Liver (tissue), 3 donors: Measurements from ENCODE around the gene RIC3.

Experiments
- CTCF ChIP-seq: fragments of 150-350 bp; IDR thresholded peaks from 2 replicates; pipeline ENCODE4 v1.5.1; 2017; ENCODE audit warnings: improper control_type of control experiment, low read depth, low read length; ENCODE audit not compliant: missing input control
- FOXA2 ChIP-seq: IDR thresholded peaks from 2 replicates; pipeline ENCODE4 v1.6.1; 2016; ENCODE audit warnings: antibody characterized with exemption
- GABPA ChIP-seq, 2 donors: IDR thresholded peaks in 1 of 2; conservative IDR thresholded peaks in 1 of 2; 2 replicates each; pipeline ENCODE4 v1.6.1; 2016; ENCODE audit warnings: antibody characterized with exemption in 2 of 2, mild to moderate bottlenecking in 1 of 2, moderate library complexity in 1 of 2
- JUND ChIP-seq, 2 donors: IDR thresholded peaks; 2 replicates each; pipeline ENCODE4 v1.6.1; 2016; ENCODE audit warnings: antibody characterized with exemption in 2 of 2
- MAX ChIP-seq: IDR thresholded peaks from 2 replicates; pipeline ENCODE4 v1.6.1; 2016; ENCODE audit warnings: antibody characterized with exemption
- RAD21 ChIP-seq, 2 donors: IDR thresholded peaks; 2 replicates each; pipeline ENCODE4 v1.6.1; 2016; ENCODE audit warnings: antibody characterized with exemption in 2 of 2, mild to moderate bottlenecking in 2 of 2
- REST ChIP-seq: IDR thresholded peaks from 2 replicates; pipeline ENCODE4 v1.6.1; 2016; ENCODE audit warnings: antibody characterized with exemption, mild to moderate bottlenecking
- SP1 ChIP-seq: IDR thresholded peaks from 2 replicates; pipeline ENCODE4 v1.6.1; 2018; ENCODE audit warnings: antibody characterized with exemption, mild to moderate bottlenecking
- TAF1 ChIP-seq: conservative IDR thresholded peaks from 2 replicates; pipeline ENCODE4 v1.6.1; 2016; ENCODE audit warnings: antibody characterized with exemption, mild to moderate bottlenecking
- YY1 ChIP-seq: IDR thresholded peaks from 2 replicates; pipeline ENCODE4 v1.6.1; 2016; ENCODE audit warnings: antibody characterized with exemption, mild to moderate bottlenecking
- donor health status: healthy.
- donor health status: healthy.

GRCh38 chr11:8080674-8081590 is 87.9 kb downstream of the RIC3 start, which contains the start of gene TUB:
- TF ChIP-seq CTCF (no peak), REST (no peak), FOXA2 (no peak), RAD21 (IDR thresholded peaks at IDR 0.05) (no peak), SP1 (no peak), YY1 (no peak), TAF1 (no peak), JUND (IDR thresholded peaks at IDR 0.05) (no peak), MAX (no peak), GABPA (IDR thresholded peaks at IDR 0.05 in 1 of 2, conservative IDR thresholded peaks at IDR 0.05 in 1 of 2) (no peak)
